Endothelial cell of umbilical vein (primary cell): ENCODE data around the gene PYY.

Source experiments
- EZH2 ChIP-seq: IDR thresholded peaks from 2 replicates; pipeline ENCODE4 v1.6.1; 2012; ENCODE audit warnings: borderline replicate concordance, low read depth, mild to moderate bottlenecking, moderate library complexity, low read length, inconsistent platforms; ENCODE audit not compliant: severe bottlenecking
- POLR2AphosphoS5 ChIP-seq: IDR thresholded peaks from 2 replicates; pipeline ENCODE4 v1.6.1; 2012; ENCODE audit warnings: low read depth, mild to moderate bottlenecking, control low read depth, low read length, moderate library complexity; ENCODE audit not compliant: insufficient read depth
- TF ChIP-seq, protein P1 (sequence below), 2 donors: IDR thresholded peaks; 1 replicate in 1 of 2; 2 replicates in 1 of 2; pipeline ENCODE4 v1.5.1; 2011; ENCODE audit warnings: low read length in 2 of 2, mild to moderate bottlenecking in 2 of 2, moderate library complexity in 2 of 2, control low read depth in 1 of 2, inconsistent platforms in 1 of 2, low read depth in 1 of 2; ENCODE audit not compliant: insufficient read depth in 1 of 2; ENCODE audit errors: extremely low read depth in 1 of 2

DNA sequence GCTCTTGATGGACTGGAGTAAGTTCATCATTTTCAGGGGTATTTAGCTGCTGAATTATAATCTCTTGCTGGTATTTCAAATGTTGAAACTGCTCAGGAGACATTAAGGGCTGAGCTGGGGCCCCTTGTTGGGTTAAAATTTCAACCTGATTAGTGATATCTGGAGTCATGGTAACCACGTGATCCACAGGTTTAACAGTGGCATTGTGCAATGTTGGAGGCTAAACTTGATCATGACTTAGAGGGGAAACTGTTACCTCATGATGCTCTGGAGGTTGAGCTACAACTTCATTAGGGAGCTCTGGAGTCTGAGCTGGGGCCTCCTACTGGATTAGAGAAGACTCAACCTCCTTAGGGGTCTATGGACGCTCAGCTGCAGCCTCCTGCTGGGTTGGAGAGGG, 29.2 kb downstream of the PYY start:
- TF ChIP-seq POLR2AphosphoS5 (no peak), EZH2 (no peak)
- TF ChIP-seq, protein P1, sequence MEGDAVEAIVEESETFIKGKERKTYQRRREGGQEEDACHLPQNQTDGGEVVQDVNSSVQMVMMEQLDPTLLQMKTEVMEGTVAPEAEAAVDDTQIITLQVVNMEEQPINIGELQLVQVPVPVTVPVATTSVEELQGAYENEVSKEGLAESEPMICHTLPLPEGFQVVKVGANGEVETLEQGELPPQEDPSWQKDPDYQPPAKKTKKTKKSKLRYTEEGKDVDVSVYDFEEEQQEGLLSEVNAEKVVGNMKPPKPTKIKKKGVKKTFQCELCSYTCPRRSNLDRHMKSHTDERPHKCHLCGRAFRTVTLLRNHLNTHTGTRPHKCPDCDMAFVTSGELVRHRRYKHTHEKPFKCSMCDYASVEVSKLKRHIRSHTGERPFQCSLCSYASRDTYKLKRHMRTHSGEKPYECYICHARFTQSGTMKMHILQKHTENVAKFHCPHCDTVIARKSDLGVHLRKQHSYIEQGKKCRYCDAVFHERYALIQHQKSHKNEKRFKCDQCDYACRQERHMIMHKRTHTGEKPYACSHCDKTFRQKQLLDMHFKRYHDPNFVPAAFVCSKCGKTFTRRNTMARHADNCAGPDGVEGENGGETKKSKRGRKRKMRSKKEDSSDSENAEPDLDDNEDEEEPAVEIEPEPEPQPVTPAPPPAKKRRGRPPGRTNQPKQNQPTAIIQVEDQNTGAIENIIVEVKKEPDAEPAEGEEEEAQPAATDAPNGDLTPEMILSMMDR (IDR thresholded peaks at IDR 0.05; ENCODE audit: extremely low read depth in 1 of 2, insufficient read depth in 1 of 2, low read depth in 1 of 2, low read length in 2 of 2) = no peak
